Fibroblast of mammary gland (primary cell): ENCODE data around the gene ALKBH3.
A peak's percentile ranks its signal among the peaks of the same experiment; 100 is the strongest.

Source experiments
- DNase-seq: peaks from one replicate; pipeline ENCODE4 v3.0.0-alpha.2; 2010; ENCODE audit warnings: low read depth
- H3K4me3 ChIP-seq: 2 replicates; pipeline ENCODE4 v1.5.1; 2011; ENCODE audit warnings: low read depth, mild to moderate bottlenecking, low read length, moderate library complexity; ENCODE audit not compliant: control insufficient read depth
- TF ChIP-seq, protein P1 (sequence below): conservative IDR thresholded peaks from 2 replicates; pipeline ENCODE4 v1.5.1; 2011; ENCODE audit warnings: low read depth, low read length, inconsistent platforms; ENCODE audit not compliant: control insufficient read depth, insufficient read depth

The ALKBH3 gene

DNA sequence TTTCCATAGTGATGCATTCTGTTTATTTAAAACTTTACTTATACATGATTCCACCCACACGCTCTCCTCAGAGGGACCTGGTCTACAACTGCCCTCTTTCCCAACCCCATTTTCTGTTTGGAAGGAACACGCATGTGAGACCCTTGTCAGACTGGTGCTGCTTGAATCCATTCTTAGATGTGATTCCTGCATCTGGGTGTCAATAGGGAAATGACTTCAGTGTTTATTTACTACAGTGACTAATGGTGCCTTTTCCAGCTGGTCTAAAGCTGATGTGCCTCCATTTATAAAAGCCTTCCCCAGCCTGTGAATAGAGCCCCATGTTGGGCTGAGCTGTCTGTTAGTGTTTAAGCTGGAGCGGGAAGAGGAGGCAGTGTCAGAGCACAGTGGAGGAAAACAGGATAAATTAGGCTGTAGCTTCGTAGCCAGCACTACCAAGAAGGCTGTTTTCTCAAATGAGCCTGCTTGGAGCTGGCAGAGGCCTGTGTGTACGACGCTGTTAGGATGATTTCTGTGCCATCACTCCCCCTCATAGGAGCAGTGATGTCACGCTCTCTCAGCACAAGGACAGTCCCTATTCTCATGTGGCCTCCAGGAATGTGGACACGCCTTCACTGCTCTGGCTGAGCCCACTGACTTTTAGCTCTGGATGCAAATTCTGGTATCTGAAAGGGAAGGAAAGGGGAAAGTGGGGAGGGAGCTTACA is 42.9 kb downstream of the ALKBH3 start:
- TF ChIP-seq, protein P1, sequence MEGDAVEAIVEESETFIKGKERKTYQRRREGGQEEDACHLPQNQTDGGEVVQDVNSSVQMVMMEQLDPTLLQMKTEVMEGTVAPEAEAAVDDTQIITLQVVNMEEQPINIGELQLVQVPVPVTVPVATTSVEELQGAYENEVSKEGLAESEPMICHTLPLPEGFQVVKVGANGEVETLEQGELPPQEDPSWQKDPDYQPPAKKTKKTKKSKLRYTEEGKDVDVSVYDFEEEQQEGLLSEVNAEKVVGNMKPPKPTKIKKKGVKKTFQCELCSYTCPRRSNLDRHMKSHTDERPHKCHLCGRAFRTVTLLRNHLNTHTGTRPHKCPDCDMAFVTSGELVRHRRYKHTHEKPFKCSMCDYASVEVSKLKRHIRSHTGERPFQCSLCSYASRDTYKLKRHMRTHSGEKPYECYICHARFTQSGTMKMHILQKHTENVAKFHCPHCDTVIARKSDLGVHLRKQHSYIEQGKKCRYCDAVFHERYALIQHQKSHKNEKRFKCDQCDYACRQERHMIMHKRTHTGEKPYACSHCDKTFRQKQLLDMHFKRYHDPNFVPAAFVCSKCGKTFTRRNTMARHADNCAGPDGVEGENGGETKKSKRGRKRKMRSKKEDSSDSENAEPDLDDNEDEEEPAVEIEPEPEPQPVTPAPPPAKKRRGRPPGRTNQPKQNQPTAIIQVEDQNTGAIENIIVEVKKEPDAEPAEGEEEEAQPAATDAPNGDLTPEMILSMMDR = no peak
- no peak overlapping the region for H3K4me3 ChIP-seq
- DNase-seq = peak; percentile 78

DNA sequence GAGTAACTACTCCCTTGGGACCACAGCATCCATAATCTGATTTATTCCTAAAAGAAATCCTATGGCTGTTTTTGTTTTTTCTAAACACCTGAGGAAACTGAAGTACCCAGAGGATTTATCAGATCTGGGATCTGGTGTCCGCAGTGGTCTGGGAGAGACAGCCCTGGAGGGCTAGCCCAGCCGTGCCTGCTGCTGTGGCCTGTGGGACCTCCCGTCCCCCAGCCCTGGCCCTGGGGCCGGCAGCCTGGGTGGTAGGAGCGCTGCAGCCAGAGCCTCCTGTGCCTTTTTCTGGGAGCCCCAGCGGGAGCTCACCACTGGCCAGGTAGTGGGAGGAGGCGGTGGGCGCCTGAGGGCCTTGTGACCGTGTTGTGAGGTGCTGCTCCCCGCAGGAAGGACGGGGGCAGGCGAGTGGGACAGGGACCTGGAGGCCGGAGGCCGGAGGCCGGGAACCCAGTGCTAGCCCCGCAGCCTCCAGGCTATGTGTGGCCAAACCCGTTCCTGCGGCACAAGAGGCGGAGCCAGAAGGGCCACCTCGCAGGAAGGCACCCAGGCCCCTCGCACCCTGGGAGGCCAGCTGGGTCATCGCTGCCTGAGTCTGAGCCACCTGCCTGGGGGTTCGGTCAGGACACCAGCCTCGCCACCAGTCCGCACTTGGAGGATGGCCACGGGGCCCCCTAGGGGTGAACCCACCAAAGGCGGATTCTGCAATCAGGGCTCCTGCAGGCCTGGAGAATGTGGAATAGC is 43.7 kb downstream of the ALKBH3 start:
- TF ChIP-seq, protein P1 = no peak
- H3K4me3 ChIP-seq = no peak overlapping the region
- no peak for DNase-seq

DNA sequence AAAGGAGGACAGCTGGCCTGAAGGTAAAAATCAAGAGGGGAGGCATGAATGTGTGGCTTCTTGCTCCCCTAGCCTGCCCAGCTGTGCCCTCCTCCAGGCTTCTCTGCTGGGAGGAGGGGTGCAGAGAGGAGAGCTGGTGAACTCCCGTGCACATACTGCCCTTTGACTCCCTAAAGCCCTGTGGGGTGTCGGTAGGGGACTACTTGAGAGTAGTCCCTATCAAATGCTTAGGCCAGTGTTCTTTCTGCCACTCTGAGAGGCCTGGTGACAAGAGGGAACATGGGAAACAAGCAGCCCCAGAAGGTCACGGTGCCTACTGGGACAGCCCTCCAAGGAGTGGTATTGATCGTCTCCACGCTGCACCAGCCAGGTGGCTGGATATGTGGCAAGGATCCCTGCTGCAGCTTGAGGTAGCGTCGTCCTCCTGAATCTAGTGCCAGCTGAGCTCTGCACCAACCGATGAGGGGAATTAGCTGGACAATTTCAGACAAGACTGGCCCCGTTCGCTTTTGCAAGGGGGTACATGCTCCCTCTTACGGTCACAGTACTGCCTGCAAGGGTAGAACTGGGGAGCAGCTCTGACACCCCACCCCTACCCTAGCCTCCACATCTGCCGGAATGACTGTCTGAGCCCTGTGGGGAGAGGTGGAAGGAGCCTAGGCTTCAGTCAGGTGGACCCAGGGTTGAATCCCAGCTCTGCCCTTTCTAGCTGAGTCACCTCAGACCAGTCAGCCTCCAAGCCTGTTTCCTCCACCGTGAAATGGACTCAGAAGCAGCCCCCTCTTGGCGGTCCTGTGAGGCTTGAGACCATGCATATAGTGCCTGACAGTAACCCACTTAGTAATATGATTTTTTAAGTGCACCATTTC is 44.7 kb downstream of the ALKBH3 start:
- DNase-seq = no peak
- TF ChIP-seq, protein P1 = no peak
- H3K4me3 ChIP-seq = no peak overlapping the region

DNA sequence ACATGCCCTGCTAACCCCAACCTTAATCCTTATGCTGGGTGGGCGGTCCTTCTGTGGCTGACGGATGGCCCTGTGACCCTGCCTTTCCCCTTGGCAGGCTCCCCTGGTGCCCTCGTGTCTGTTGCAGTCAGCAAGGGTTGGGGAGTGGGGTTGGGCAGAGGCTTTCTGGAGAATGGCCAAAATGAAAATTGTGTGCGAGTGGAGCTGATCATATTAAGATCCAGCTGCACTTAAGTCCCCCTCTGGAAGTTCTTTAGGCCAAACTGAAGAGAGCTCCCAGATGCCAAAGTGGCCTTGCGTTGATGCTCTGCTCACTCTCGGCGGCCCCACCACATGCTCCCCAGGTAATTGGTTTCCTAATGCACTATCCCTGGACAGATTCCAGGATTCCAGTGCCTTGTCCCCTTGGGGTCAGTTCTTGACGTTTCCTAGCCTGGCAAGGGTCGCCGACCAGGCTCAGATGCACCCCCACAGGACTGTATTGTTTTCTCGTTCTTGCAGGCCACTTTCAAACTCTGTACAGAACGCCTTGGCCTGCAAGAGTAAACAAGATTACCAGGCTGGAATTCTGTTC is 45.4 kb downstream of the ALKBH3 start:
- H3K4me3 ChIP-seq = no peak overlapping the region
- TF ChIP-seq, protein P1 = no peak
- DNase-seq = no peak

DNA sequence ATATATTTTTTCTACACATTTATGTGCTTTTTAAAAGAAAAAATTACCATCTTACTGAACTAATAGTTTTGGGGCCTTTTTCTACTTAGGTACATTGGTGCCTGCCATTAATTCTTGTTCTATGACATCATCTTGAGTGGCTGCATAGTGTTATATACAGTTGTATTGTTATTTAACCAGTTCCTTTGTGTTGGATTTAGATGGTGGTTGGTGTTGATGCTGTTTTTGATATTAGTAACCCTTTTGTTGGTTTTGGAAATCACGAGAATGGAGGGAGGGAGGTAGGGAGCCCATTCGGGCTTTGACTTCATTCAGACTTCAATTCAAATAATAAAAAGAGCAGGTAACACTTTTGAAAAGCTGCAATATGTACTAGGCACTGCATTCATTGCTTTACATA is 46.4 kb downstream of the ALKBH3 start:
- TF ChIP-seq, protein P1 = no peak
- no peak overlapping the region for H3K4me3 ChIP-seq
- DNase-seq = no peak
